Smooth muscle cell of bladder (primary cell): ENCODE data around the gene PCDHGB4. TPM values are rescaled to one million over a fixed set of nuclear protein-coding genes. Genes with fewer than 3 reads are reported as not detected.

Source experiments
- total RNA-seq: library from RNA; depleted of rRNA; stranded (reverse); fragments of >200 nt; gene quantifications from 2 replicates; pipeline ENCODE4 v1.2.3, GENCODE V29; 2014

PCDHGB4 gene
- total RNA-seq, 1 donor from 2014 or later = 26.9 TPM

DNA sequence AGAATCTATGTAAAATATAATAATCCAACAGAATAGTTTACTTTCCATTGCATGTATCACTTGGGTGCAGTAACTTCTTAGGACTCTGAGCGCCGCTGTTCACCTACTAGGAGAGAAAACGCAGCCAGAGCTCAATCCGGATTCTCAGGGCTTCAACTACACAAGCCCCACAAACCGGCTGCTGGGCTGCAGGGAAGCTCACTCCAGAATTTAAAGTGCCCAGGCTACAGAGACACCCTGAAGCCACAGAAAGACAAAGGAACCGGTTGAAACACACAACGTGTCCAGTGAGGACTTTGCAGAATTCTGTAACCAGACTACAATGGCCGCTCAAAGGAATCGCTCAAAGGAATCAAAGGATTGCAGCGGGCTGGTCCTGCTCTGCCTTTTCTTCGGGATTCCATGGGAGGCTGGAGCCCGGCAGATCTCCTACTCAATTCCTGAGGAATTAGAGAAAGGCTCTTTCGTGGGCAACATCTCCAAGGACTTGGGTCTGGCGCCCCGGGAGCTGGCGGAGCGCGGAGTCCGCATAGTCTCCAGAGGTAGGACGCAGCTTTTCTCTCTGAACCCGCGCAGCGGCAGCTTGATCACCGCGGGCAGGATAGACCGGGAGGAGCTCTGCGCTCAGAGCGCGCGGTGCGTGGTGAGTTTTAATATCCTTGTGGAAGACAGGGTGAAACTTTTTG, 25.5 kb downstream of the PCDHGB4 start, which contains the start of gene PCDHGA10:
Gene PCDHGA10, plus strand, starts transcription at position 134 of the 686 bp plus-strand sequence. Its CDS starts 189 bp downstream, at position 323.

DNA sequence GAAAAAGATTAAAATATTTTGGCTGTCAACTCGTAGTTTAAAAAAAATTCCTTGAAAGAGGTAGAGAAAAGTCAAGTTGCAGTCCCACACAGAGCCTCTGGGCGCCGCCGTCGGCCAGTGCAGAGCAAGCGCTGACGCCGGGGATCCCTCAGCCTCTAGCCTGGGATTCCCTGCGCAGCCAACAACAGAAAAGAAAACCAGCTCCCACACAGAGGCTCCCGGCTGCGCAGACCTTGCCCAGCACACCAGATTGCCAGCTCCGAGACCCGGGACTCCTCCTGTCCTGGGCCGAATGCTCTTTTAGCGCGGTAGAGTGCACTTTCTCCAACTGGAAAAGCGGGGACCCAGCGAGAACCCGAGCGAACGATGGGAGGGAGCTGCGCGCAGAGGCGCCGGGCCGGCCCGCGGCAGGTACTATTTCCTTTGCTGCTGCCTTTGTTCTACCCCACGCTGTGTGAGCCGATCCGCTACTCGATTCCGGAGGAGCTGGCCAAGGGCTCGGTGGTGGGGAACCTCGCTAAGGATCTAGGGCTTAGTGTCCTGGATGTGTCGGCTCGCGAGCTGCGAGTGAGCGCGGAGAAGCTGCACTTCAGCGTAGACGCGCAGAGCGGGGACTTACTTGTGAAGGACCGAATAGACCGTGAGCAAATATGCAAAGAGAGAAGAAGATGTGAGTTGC, 30.1 kb downstream of the PCDHGB4 start, which contains the start of gene PCDHGB7:
Gene PCDHGB7, plus strand, starts transcription at position 184 of the 679 bp plus-strand sequence. Its CDS starts 183 bp downstream, at position 367.

DNA sequence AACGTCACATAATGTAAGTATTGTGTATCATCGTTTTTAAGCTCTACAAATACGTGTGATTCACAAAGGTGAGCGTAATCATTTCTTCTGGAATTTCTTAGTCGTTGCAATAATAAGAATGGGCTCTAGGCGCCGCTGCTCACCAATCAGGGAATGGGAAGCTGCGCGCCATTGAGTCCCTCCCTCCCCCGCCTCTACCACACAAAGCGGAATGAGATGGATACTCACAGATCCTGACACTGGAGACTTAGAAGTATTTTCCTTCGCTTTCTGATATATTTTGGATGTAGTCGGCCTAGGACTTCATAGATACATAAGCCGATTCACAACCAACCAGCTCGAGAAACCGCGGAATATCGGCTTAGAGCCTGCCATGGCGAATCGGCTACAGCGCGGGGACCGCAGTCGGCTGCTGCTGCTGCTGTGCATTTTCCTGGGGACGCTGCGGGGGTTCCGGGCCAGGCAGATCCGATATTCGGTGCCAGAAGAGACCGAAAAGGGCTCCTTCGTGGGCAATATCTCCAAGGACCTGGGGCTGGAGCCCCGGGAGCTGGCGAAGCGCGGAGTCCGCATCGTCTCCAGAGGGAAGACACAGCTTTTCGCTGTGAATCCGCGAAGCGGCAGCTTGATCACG, 33.5 kb downstream of the PCDHGB4 start, which contains the start of gene PCDHGA11:
Gene PCDHGA11, plus strand, starts transcription at position 197 of the 634 bp plus-strand sequence. Its CDS starts 177 bp downstream, at position 374.

DNA sequence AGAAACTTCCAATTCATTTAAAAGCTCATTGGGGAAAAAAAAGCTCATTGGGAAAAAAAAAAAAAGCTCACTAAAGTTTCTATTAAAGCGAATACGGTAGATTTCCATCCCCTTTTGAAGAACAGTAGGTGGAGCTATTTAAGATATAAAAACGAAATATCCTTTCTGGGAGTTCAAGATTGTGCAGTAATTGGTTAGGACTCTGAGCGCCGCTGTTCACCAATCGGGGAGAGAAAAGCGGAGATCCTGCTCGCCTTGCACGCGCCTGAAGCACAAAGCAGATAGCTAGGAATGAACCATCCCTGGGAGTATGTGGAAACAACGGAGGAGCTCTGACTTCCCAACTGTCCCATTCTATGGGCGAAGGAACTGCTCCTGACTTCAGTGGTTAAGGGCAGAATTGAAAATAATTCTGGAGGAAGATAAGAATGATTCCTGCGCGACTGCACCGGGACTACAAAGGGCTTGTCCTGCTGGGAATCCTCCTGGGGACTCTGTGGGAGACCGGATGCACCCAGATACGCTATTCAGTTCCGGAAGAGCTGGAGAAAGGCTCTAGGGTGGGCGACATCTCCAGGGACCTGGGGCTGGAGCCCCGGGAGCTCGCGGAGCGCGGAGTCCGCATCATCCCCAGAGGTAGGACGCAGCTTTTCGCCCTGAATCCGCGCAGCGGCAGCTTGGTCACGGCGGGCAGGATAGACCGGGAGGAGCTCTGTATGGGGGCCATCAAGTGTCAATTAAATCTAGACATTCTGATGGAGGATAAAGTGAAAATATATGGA, 43.0 kb downstream of the PCDHGB4 start, which contains the start of gene PCDHGA12:
Gene PCDHGA12, plus strand, starts transcription at position 176 of the 782 bp plus-strand sequence. Its CDS starts 253 bp downstream, at position 429.

Other genes starting within 250 kb of the PCDHGB4 start
- gene PCDHB6, start 237.6 kb upstream of the PCDHGB4 start, total RNA-seq = under 0.01 and 0.09 TPM in 2 replicates
- gene PCDHB7, start 215.1 kb upstream of the PCDHGB4 start, total RNA-seq = 0.18 and 0.71 TPM in 2 replicates
- 0.09 and 0.43 TPM in 2 replicates for gene PCDHB8, start 209.9 kb upstream of the PCDHGB4 start, total RNA-seq
- gene PCDHB16, start 205.3 kb upstream of the PCDHGB4 start, total RNA-seq = 0.18 and 0.85 TPM in 2 replicates
- 0.09 and 0.14 TPM in 2 replicates for gene PCDHB9, start 200.5 kb upstream of the PCDHGB4 start, total RNA-seq
- gene PCDHB10, start 195.3 kb upstream of the PCDHGB4 start, total RNA-seq = 0.28 and 0.71 TPM in 2 replicates
- gene PCDHB11, start 188.1 kb upstream of the PCDHGB4 start, total RNA-seq = 0.18 and 0.28 TPM in 2 replicates
- 0.09 and 0.43 TPM in 2 replicates for gene PCDHB12, start 179.0 kb upstream of the PCDHGB4 start, total RNA-seq
- gene PCDHB13, start 173.8 kb upstream of the PCDHGB4 start, total RNA-seq = 0.28 TPM in 2 replicates
- 0.46 and 0.85 TPM in 2 replicates for gene PCDHB14, start 164.4 kb upstream of the PCDHGB4 start, total RNA-seq
- 0.46 and 0.71 TPM in 2 replicates for gene PCDHB15, start 142.3 kb upstream of the PCDHGB4 start, total RNA-seq
- 0.14 and 0.18 TPM in 2 replicates for gene SLC25A2, start 83.6 kb upstream of the PCDHGB4 start, total RNA-seq
- gene TAF7, start 66.9 kb upstream of the PCDHGB4 start, total RNA-seq = 75.2 and 97.5 TPM in 2 replicates
- 1.1 TPM in 2 replicates for gene PCDHGA1, start 57.2 kb upstream of the PCDHGB4 start, total RNA-seq
- 2.7 and 2.8 TPM in 2 replicates for gene PCDHGA2, start 48.9 kb upstream of the PCDHGB4 start, total RNA-seq
- gene PCDHGA3, start 43.9 kb upstream of the PCDHGB4 start, total RNA-seq = 0.85 and 1.4 TPM in 2 replicates
- 2.3 and 3.3 TPM in 2 replicates for gene PCDHGB1, start 37.6 kb upstream of the PCDHGB4 start, total RNA-seq
- 3.3 and 4.5 TPM in 2 replicates for gene PCDHGA4, start 32.7 kb upstream of the PCDHGB4 start, total RNA-seq
- 2.4 and 2.7 TPM in 2 replicates for gene PCDHGB2, start 27.7 kb upstream of the PCDHGB4 start, total RNA-seq
- gene PCDHGA5, start 23.5 kb upstream of the PCDHGB4 start, total RNA-seq = 1.3 TPM in 2 replicates
- gene PCDHGB3, start 17.5 kb upstream of the PCDHGB4 start, total RNA-seq = 5.3 and 5.4 TPM in 2 replicates
- gene PCDHGA6, start 13.8 kb upstream of the PCDHGB4 start, total RNA-seq = 3.0 and 3.2 TPM in 2 replicates
- gene PCDHGA7, start 5.0 kb upstream of the PCDHGB4 start, total RNA-seq = 4.1 and 4.6 TPM in 2 replicates
- 3.0 and 3.3 TPM in 2 replicates for gene PCDHGA8, start 4.9 kb downstream of the PCDHGB4 start, total RNA-seq
- 15.9 and 19.9 TPM in 2 replicates for gene PCDHGB5, start 10.2 kb downstream of the PCDHGB4 start, total RNA-seq
- gene PCDHGA9, start 15.1 kb downstream of the PCDHGB4 start, total RNA-seq = 2.7 and 3.1 TPM in 2 replicates
- 2.7 and 3.1 TPM in 2 replicates for gene PCDHGB6, start 20.3 kb downstream of the PCDHGB4 start, total RNA-seq
- gene PCDHGA10, start 25.3 kb downstream of the PCDHGB4 start, total RNA-seq = 4.3 and 5.4 TPM in 2 replicates
- 6.3 and 6.9 TPM in 2 replicates for gene PCDHGB7, start 30.0 kb downstream of the PCDHGB4 start, total RNA-seq
- 6.4 and 8.5 TPM in 2 replicates for gene PCDHGA11, start 33.4 kb downstream of the PCDHGB4 start, total RNA-seq
- gene PCDHGA12, start 42.8 kb downstream of the PCDHGB4 start, total RNA-seq = 9.1 and 11.7 TPM in 2 replicates
- gene PCDHGC3, start 88.3 kb downstream of the PCDHGB4 start, total RNA-seq = 38.1 and 41.7 TPM in 2 replicates
- gene PCDHGC4, start 97.3 kb downstream of the PCDHGB4 start, total RNA-seq = 1.7 TPM in 2 replicates
- gene PCDHGC5, start 101.4 kb downstream of the PCDHGB4 start, total RNA-seq = 1.3 and 2.6 TPM in 2 replicates
- 9.2 TPM in 2 replicates for gene DIAPH1, start 231.3 kb downstream of the PCDHGB4 start, total RNA-seq
- gene HDAC3, start 249.2 kb downstream of the PCDHGB4 start, total RNA-seq = 62.6 and 62.7 TPM in 2 replicates
- gene RELL2, start 249.3 kb downstream of the PCDHGB4 start, total RNA-seq = 2.1 and 2.8 TPM in 2 replicates